GM19395 (cell line): ENCODE data around the gene UQCRC1.

ENCODE experiments used
- ATAC-seq: cut with Tn5 transposase; IDR thresholded peaks from one replicate; pipeline ENCODE4 v1.9.1; 2021; ENCODE audit warnings: mild to moderate bottlenecking, moderate library complexity; ENCODE audit not compliant: unreplicated experiment

Gene UQCRC1

GRCh38 chr3:48599509-48600285 is 9.7 kb downstream of the UQCRC1 start:
- ATAC-seq, result no peak

GRCh38 chr3:48599077-48599501 is 10.4 kb downstream of the UQCRC1 start:
- no peak for ATAC-seq

GRCh38 chr3:48598323-48599076 is 10.9 kb downstream of the UQCRC1 start:
- ATAC-seq, result no peak

GRCh38 chr3:48597408-48597800 is 12.0 kb downstream of the UQCRC1 start:
- no peak for ATAC-seq

- no peak for ATAC-seq
These were observed 12.6 kb downstream of the UQCRC1 start for GRCh38 chr3:48596676-48597407.

GRCh38 chr3:48596157-48596556 is 13.3 kb downstream of the UQCRC1 start:
- ATAC-seq, result no peak

- ATAC-seq, result no peak
These were observed 13.8 kb downstream of the UQCRC1 start for GRCh38 chr3:48595526-48596121.

- no peak for ATAC-seq
These were observed 14.3 kb downstream of the UQCRC1 start, which contains the start of gene COL7A1 for GRCh38 chr3:48595075-48595525. Gene COL7A1 (minus strand): TSS chr3:48595329. CDS start chr3:48595159, 170 bp downstream.

- ATAC-seq, result no peak
These were observed 14.9 kb downstream of the UQCRC1 start for GRCh38 chr3:48594417-48595049.

- no peak for ATAC-seq
These were observed 16.1 kb downstream of the UQCRC1 start for GRCh38 chr3:48593337-48593736.

- no peak for ATAC-seq
These were observed 16.8 kb downstream of the UQCRC1 start for GRCh38 chr3:48592519-48593087.

GRCh38 chr3:48591886-48592518 is 17.4 kb downstream of the UQCRC1 start:
- no peak for ATAC-seq

GRCh38 chr3:48591436-48591835 is 18.0 kb downstream of the UQCRC1 start:
- ATAC-seq, result no peak

- no peak for ATAC-seq
These were observed 21.2 kb downstream of the UQCRC1 start for GRCh38 chr3:48588230-48588629.

- no peak for ATAC-seq
These were observed 21.8 kb downstream of the UQCRC1 start for GRCh38 chr3:48587686-48588085.

GRCh38 chr3:48585411-48585810 is 24.0 kb downstream of the UQCRC1 start:
- ATAC-seq, result no peak

- no peak for ATAC-seq
These were observed 24.6 kb downstream of the UQCRC1 start for GRCh38 chr3:48584836-48585235.

GRCh38 chr3:48581621-48582481 is 27.6 kb downstream of the UQCRC1 start:
- no peak for ATAC-seq

- no peak for ATAC-seq
These were observed 32.8 kb downstream of the UQCRC1 start for GRCh38 chr3:48576647-48577046.
